Activated T-cell treated with anti-CD3 and anti-CD28 coated beads, Interleukin-2, amount 50 U/mL, for 72 hours (primary cell): ENCODE results near the gene CPPED1. TPM values are rescaled to one million over a fixed set of nuclear protein-coding genes. Genes with fewer than 3 reads are reported as not detected.
"Not testable (repeated sequence)": the region's sequence is repeated elsewhere in the genome, so short reads cannot be mapped to it uniquely, and the experiment has no call there.

Experiments used
- ATAC-seq, 2 donors: fragments of 150-1000 bp; cut with Tn5 transposase; replicated peaks in 1 of 2; 2 replicates each; pipeline ENCODE4 v1.10.0; 2021; ENCODE audit warnings: moderate library complexity in 2 of 2, mild to moderate bottlenecking in 1 of 2
- DNase-seq, 2 donors: peaks; one replicate each; pipeline ENCODE4 v3.0.0; 2021 to 2022; ENCODE audit warnings: mixed read lengths in 1 of 2
- H3K27ac Mint-ChIP-seq: one replicate; pipeline ENCODE4 v1.8.0; 2022; ENCODE audit warnings: mild to moderate bottlenecking, moderate library complexity, mixed read lengths
- H3K27me3 Mint-ChIP-seq: one replicate; pipeline ENCODE4 v1.8.0; 2022; ENCODE audit warnings: low read depth, mixed read lengths
- H3K36me3 Mint-ChIP-seq, 2 donors: one replicate each; pipeline ENCODE4 v1.8.0; 2022; ENCODE audit warnings: mixed read lengths in 2 of 2, mild to moderate bottlenecking in 1 of 2; ENCODE audit not compliant: insufficient read depth in 2 of 2
- H3K4me1 Mint-ChIP-seq: one replicate; pipeline ENCODE4 v1.8.0; 2022; ENCODE audit warnings: low read depth, mixed read lengths
- H3K4me3 Mint-ChIP-seq, 2 donors: one replicate each; pipeline ENCODE4 v1.8.0; 2022; ENCODE audit warnings: mild to moderate bottlenecking in 2 of 2, mixed read lengths in 2 of 2, moderate library complexity in 2 of 2
- H3K9me3 Mint-ChIP-seq, 2 donors: one replicate each; pipeline ENCODE4 v1.8.0; 2022; ENCODE audit warnings: mixed read lengths in 2 of 2
- total RNA-seq, 2 donors: library from RNA; stranded (reverse); gene quantifications; one replicate each; pipeline ENCODE4 v1.2.3, GENCODE V29; 2022

CPPED1 gene
- total RNA-seq, 2 donors from 2014 or later = 10.5 to 15.8 TPM

DNA sequence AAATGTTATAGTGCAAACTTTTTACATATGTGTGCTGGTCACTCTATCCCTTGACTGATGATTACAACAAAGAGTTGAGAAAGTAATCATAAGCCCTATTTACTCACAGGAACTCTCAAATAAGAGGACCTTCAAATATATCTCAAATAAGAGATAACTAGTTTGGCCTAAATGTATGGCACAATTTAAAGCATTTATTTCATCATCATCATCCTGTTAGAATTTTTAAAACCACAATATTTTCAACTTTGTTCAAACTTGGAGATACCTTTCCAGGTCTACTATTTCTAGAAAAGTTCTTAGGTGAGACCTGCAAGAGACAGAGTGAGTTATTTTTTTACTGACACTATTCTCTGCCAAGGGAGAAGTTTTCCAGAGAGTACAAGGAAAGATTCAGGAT is 5.5 kb downstream of the CPPED1 start:
- H3K27me3 Mint-ChIP-seq = no peaks in the 10 kb centered on the region
- peaks cover 3 to 6% of the 10 kb centered on the region in 2 donors for H3K36me3 Mint-ChIP-seq
- DNase-seq (no peak), ATAC-seq (no peak)
- no peak overlapping the region for H3K27ac Mint-ChIP-seq
- H3K9me3 Mint-ChIP-seq = no peaks in the 10 kb centered on the region
- peaks cover 29% of the 10 kb centered on the region for H3K4me1 Mint-ChIP-seq
- no peak overlapping the region for H3K4me3 Mint-ChIP-seq

DNA sequence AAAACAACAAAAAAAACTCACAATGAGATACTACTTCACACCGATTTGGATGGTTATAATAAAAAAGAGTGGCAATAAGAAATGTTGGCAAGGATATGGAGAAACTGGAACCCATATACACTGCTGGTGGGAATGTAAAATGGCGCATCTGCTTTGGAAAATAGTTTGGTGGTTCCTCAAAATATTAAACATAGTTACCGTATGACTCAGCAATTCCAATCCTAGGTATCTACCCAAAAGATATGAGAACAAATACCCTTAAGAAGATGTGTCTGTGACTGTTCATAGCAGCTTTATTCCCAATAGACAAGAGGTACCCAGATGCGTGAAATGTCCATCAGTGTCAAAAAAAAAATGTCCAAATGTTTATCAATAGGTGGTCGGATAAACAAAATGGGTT is 7.2 kb downstream of the CPPED1 start:
- Mint-ChIP-seq H3K27me3 (no peaks in the 10 kb centered on the region), H3K36me3 (peaks cover 5 to 7% of the 10 kb centered on the region in 2 donors)
- ATAC-seq = no peak

GRCh38 chr16:12794486-12795387 is 8.9 kb downstream of the CPPED1 start:
- DNase-seq (no peak), ATAC-seq (no peak)
- Mint-ChIP-seq H3K9me3 (peaks cover 0 to 5% of the 10 kb centered on the region in 2 donors), H3K4me3 (no peak overlapping the region), H3K27ac (no peak overlapping the region), H3K36me3 (peaks cover 5 to 7% of the 10 kb centered on the region in 2 donors), H3K4me1 (no peaks in the 10 kb centered on the region), H3K27me3 (no peaks in the 10 kb centered on the region)

More for the DNA sequence above, 7.2 kb downstream of the CPPED1 start:
- Mint-ChIP-seq H3K9me3 (peaks cover 0 to 5% of the 10 kb centered on the region in 2 donors), H3K4me3 (no peak overlapping the region), H3K27ac (no peak overlapping the region), H3K4me1 (peaks cover 12% of the 10 kb centered on the region)
- DNase-seq = no peak

DNA sequence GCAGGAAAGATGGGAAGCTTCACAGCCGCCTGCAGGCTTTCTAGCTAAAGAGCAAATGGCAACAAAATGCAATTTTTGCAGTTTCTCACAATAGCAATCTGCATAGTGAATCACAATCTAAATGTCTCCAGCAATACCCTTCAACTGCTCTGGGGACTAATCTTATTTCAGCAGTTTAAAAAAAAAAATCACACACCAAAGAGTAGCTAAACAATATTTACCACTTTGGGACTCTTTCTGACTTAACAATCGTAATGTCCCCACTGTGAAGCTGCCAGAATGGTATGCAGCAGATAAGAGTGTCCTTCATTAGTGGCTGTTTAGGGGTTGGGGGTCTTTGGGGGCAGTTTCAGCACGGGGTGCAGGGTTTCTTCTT is 9.8 kb downstream of the CPPED1 start:
- no peaks in the 10 kb centered on the region for H3K4me1 Mint-ChIP-seq
- peaks cover 5 to 7% of the 10 kb centered on the region in 2 donors for H3K36me3 Mint-ChIP-seq
- no peak overlapping the region for H3K27ac Mint-ChIP-seq
- H3K4me3 Mint-ChIP-seq = no peak overlapping the region
- no peaks in the 10 kb centered on the region for H3K27me3 Mint-ChIP-seq
- peaks cover 0 to 5% of the 10 kb centered on the region in 2 donors for H3K9me3 Mint-ChIP-seq
- ATAC-seq = no peak
- DNase-seq = no peak

GRCh38 chr16:12793120-12793864 is 10.4 kb downstream of the CPPED1 start:
- DNase-seq (no peak), ATAC-seq (no peak)
- Mint-ChIP-seq H3K27ac (no peak overlapping the region), H3K27me3 (no peaks in the 10 kb centered on the region), H3K4me1 (no peaks in the 10 kb centered on the region), H3K9me3 (peaks cover 0 to 5% of the 10 kb centered on the region in 2 donors), H3K36me3 (peaks cover 5 to 7% of the 10 kb centered on the region in 2 donors), H3K4me3 (no peak overlapping the region)

GRCh38 chr16:12792528-12792927 is 11.2 kb downstream of the CPPED1 start:
- not testable (repeated sequence) for H3K4me1 Mint-ChIP-seq, DNase-seq, H3K9me3 Mint-ChIP-seq, H3K27ac Mint-ChIP-seq, ATAC-seq, H3K36me3 Mint-ChIP-seq, H3K4me3 Mint-ChIP-seq, H3K27me3 Mint-ChIP-seq

DNA sequence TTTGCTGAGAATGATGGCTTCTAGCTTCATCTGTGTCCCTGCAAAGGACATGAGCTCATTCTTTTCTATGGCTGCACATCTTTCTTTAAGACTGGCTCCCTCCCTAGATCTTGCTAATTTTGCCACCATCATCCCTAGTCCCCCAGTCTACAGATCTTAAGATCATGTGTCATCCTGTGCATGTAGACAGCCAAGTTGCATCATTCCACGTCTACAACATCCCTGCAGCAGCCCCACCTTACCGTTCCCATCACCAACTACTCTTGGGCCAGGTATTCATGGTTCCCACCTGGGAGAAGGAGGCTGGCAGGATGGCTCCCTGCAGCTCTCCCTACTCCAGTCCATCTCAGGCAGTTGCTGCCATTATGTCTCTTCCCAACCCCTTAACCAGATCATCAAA is 12.3 kb downstream of the CPPED1 start:
- Mint-ChIP-seq H3K27ac (no peak overlapping the region), H3K9me3 (peaks cover 0 to 5% of the 10 kb centered on the region in 2 donors), H3K4me3 (no peak overlapping the region), H3K27me3 (no peaks in the 10 kb centered on the region), H3K36me3 (peaks cover 5 to 7% of the 10 kb centered on the region in 2 donors), H3K4me1 (no peaks in the 10 kb centered on the region)
- no peak for ATAC-seq
- DNase-seq = no peak

DNA sequence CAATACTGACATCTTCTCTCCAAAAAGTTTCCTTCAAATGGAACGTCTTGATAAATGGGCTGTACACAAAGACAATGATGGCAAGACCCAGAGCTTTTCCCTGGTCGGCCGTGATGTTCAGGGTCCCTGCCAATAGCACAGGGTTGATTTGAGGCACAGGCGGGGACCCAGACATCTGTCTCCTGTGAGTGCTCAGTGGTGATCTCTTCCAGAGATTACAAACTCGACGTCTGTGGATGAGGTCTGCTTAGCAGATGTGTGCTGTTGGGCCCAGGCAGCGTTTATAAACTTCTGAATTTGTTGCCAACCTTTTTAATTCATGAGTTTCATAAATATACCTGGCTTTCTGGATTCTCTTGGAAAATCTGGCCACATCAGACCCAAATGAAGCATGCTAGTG is 14.9 kb downstream of the CPPED1 start:
- Mint-ChIP-seq H3K27me3 (no peaks in the 10 kb centered on the region), H3K4me1 (no peaks in the 10 kb centered on the region), H3K9me3 (peaks cover 0 to 5% of the 10 kb centered on the region in 2 donors), H3K36me3 (peaks cover 7 to 11% of the 10 kb centered on the region in 2 donors), H3K27ac (no peak overlapping the region), H3K4me3 (no peak overlapping the region)
- no peak for ATAC-seq
- no peak for DNase-seq

DNA sequence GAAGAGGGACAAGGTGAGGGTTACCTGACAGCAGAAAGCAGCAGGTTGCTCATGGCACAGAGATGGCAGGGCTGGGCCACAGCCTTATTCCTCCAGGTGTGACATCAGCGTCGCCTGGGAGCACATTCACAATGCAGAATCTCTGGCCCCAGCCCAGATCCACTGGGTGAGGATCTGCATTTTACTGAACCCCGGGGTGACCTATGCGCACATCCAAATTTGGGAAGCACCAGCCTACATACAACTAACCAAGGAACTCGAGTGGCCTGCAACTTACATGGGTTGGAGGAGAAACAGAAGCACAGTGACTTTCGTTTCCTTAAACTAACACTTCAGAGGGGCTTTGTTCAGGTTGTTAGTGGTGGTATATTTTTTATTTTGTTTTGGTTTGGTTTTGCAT is 17.6 kb downstream of the CPPED1 start:
- no peak for ATAC-seq
- H3K4me1 Mint-ChIP-seq = peaks cover 8% of the 10 kb centered on the region
- H3K36me3 Mint-ChIP-seq = peaks cover 7 to 8% of the 10 kb centered on the region in 2 donors
- H3K27ac Mint-ChIP-seq = no peak overlapping the region
- H3K9me3 Mint-ChIP-seq = peaks cover 2 to 3% of the 10 kb centered on the region in 2 donors
- H3K27me3 Mint-ChIP-seq = no peaks in the 10 kb centered on the region
- no peak overlapping the region for H3K4me3 Mint-ChIP-seq
- no peak for DNase-seq

GRCh38 chr16:12784076-12784475 is 19.6 kb downstream of the CPPED1 start:
- ATAC-seq = no peak
- H3K4me1 Mint-ChIP-seq = peaks cover 8% of the 10 kb centered on the region
- H3K27ac Mint-ChIP-seq = no peak overlapping the region
- H3K9me3 Mint-ChIP-seq = peaks cover 2 to 3% of the 10 kb centered on the region in 2 donors
- DNase-seq = no peak
- no peaks in the 10 kb centered on the region for H3K27me3 Mint-ChIP-seq
- peaks cover 7 to 13% of the 10 kb centered on the region in 2 donors for H3K36me3 Mint-ChIP-seq
- H3K4me3 Mint-ChIP-seq = no peak overlapping the region

DNA sequence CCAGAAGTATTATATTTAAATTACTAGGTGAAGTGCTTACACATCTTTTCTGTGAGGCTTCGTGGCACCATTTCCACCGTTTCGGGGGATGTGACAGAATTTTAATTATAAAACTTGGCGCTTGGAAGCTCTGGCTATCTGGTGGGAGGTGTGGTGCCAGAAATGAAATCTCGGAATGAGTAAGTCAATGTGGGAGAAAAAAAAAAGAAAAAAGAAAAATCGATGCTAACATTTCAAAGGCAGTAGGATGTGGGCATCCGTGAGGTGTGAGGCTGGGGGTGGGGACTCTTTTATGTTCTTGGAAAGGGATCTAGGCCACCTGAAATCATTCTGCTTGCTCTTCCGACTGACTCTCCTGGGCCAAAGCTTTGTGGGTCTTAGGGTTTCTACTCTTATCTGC is 21.9 kb downstream of the CPPED1 start:
- Mint-ChIP-seq H3K4me3 (peak overlapping the region; percentile 34 to 66), H3K9me3 (peaks cover 2 to 3% of the 10 kb centered on the region in 2 donors), H3K36me3 (peaks cover 7 to 14% of the 10 kb centered on the region in 2 donors), H3K4me1 (peaks cover 8% of the 10 kb centered on the region), H3K27ac (peak overlapping the region; percentile 89), H3K27me3 (no peaks in the 10 kb centered on the region)
- peak; percentile 60 to 88 for ATAC-seq
- peak; percentile 13 to 21 for DNase-seq

DNA sequence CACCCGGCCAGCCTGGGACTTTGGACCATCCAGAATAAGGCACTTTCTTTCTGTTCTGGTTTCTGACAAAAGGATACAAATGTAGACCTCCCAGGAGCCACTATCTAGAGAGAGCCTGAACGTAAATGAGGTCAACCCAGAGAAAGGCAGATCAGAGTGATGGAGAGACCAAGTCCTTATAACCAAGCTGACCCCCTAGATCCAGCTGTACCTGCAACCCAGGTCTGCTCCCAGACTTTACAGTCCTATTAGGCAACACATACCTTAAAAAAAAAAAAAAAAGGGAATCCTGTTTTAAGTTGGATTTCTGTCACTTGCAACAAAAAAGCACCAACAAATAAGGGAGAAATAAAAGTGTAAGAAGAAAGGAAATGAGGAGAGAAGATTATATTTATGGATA is 23.2 kb downstream of the CPPED1 start:
- no peak for DNase-seq
- H3K4me1 Mint-ChIP-seq = peaks cover 8% of the 10 kb centered on the region
- no peak overlapping the region for H3K27ac Mint-ChIP-seq
- ATAC-seq = no peak
- peaks cover 2 to 5% of the 10 kb centered on the region in 2 donors for H3K9me3 Mint-ChIP-seq
- H3K36me3 Mint-ChIP-seq = peaks cover 10 to 19% of the 10 kb centered on the region in 2 donors
- H3K27me3 Mint-ChIP-seq = no peaks in the 10 kb centered on the region
- no peak overlapping the region for H3K4me3 Mint-ChIP-seq

DNA sequence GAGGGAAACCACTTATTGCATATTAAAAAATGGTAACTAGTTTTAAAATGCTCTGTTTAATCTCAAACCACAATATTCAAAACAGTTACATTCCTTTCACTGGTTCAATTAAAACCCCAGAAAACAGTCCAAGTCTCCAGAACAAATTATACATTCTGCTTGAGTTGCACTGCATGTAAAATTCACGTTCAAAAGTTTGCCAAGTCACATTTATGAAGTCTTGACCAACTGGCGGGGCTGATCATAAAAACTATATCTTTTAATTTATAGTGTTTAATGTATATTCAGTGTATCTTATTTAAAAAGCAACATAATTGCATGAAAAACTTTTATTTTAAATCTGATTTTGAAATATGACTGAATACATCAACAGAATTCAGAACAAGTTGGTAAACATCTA is 25.0 kb downstream of the CPPED1 start:
- Mint-ChIP-seq H3K36me3 (peaks cover 9 to 15% of the 10 kb centered on the region in 2 donors), H3K27ac (no peak overlapping the region), H3K27me3 (no peaks in the 10 kb centered on the region)

More for the DNA sequence above, 25.0 kb downstream of the CPPED1 start:
- H3K4me3 Mint-ChIP-seq = no peak overlapping the region
- H3K4me1 Mint-ChIP-seq = peaks cover 8% of the 10 kb centered on the region
- H3K9me3 Mint-ChIP-seq = peaks cover 2 to 4% of the 10 kb centered on the region in 2 donors
- ATAC-seq (no peak), DNase-seq (no peak)
